Lung (tissue), 12 donors: ENCODE results near the gene RALBP1. TPM values are rescaled to one million over a fixed set of nuclear protein-coding genes. Genes with fewer than 3 reads are reported as not detected.

Experiments
- ATAC-seq: fragments of 200-7000 bp; cut with Tn5 transposase; one replicate; pipeline ENCODE4 v1.9.1; 2020; ENCODE audit warnings: moderate number of reproducible peaks; ENCODE audit not compliant: insufficient read depth, low FRiP score
- DNase-seq, 3 donors: peaks; one replicate each; pipeline ENCODE4 v3.0.0-alpha.2; 2013 to 2017
- H3K27ac ChIP-seq, 2 donors: one replicate each; pipeline ENCODE4 v1.5.1; 2013; ENCODE audit warnings: mild to moderate bottlenecking in 2 of 2, moderate library complexity in 2 of 2, control low read depth in 1 of 2, inconsistent platforms in 1 of 2, low read depth in 1 of 2, low read length in 1 of 2
- H3K27me3 ChIP-seq, 3 donors: one replicate each; pipeline ENCODE4 v1.5.1; 2013; ENCODE audit warnings: low read length in 2 of 3; ENCODE audit not compliant: control insufficient read depth in 3 of 3, insufficient read depth in 3 of 3
- H3K36me3 ChIP-seq, 4 donors: one replicate each; pipeline ENCODE4 v1.5.1; 2013; ENCODE audit warnings: low read length in 4 of 4, mild to moderate bottlenecking in 1 of 4, moderate library complexity in 1 of 4; ENCODE audit not compliant: control insufficient read depth in 4 of 4, insufficient read depth in 4 of 4
- H3K4me1 ChIP-seq, 5 donors: one replicate each; pipeline ENCODE4 v1.5.1; 2013; ENCODE audit warnings: low read length in 5 of 5, mild to moderate bottlenecking in 2 of 5, moderate library complexity in 1 of 5; ENCODE audit not compliant: control insufficient read depth in 5 of 5, insufficient read depth in 5 of 5
- H3K4me3 ChIP-seq: one replicate; pipeline ENCODE4 v1.5.1; 2013; ENCODE audit warnings: mild to moderate bottlenecking, control low read depth, moderate library complexity
- H3K9ac ChIP-seq, 2 donors: one replicate each; pipeline ENCODE4 v1.5.1; 2013; ENCODE audit warnings: low read length in 2 of 2, control low read depth in 1 of 2; ENCODE audit not compliant: insufficient read depth in 1 of 2
- H3K9me3 ChIP-seq, 4 donors: one replicate each; pipeline ENCODE4 v1.5.1; 2013; ENCODE audit warnings: low read length in 3 of 4, mild to moderate bottlenecking in 1 of 4, moderate library complexity in 1 of 4; ENCODE audit not compliant: control insufficient read depth in 4 of 4, insufficient read depth in 3 of 4
- WGBS, 2 donors: extraction: QIAGEN DNeasy Blood & Tissue Kit; methylation state at CpG; one replicate each; pipeline ENCODE4 v1.1.7; 2013; 5-methylcytosine and 5-hydroxymethylcytosine counted together
- polyA plus RNA-seq, 2 donors: library from polyadenylated mRNA; stranded (reverse); fragments of 200-250 nt; gene quantifications; one replicate each; pipeline ENCODE4 v1.2.1, GENCODE V29; 2013
- total RNA-seq, 2 donors: library from RNA; depleted of rRNA in 1 of 2; stranded (reverse); fragments of >200 nt in 1 of 2; gene quantifications; one replicate each; pipeline ENCODE4 v1.2.1, GENCODE V29; 2014 to 2021
- TF ChIP-seq, protein P1 (sequence below): IDR thresholded peaks from 2 replicates; pipeline ENCODE4 v1.5.1; 2012; ENCODE audit warnings: mild to moderate bottlenecking; ENCODE audit errors: control extremely low read depth, extremely low read depth
- donor health status: control.
- donor health status: control.
- donor health status: Bipolar disorder and iron deficiency.
- donor health status: healthy.
- donor health status: DM: yes; HTN: yes; CAD: no.

RALBP1 gene
- total and polyA plus RNA-seq, 4 donors: 19.8 to 58.2 (median 33.5) TPM

DNA sequence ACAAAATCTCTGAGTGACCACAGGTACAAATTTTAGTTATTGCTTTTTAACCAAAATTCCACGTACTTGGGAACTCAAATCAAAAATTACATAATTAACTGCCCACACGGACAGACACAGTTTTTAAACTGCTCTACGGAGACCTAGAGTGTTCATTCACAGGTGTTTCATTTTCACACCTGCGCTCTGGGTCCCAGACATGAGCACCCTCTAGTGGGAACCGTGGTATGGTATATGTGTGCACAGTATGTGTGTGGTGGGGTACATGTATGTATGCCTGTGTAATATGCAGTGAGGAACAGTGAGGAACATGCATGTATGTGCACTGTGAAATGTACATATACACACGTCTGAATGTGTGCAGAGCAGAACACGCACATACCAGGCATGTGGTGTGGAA lies 74.1 kb downstream of the RALBP1 start:
- Histone ChIP-seq H3K9me3 (peaks cover 0 to 6% (median 0%) of the 10 kb centered on the region in 4 donors), H3K4me1 (peaks cover 0 to 3% (median 0%) of the 10 kb centered on the region in 5 donors), H3K27ac (no peak overlapping the region), H3K4me3 (no peak overlapping the region), H3K27me3 (no peaks in the 10 kb centered on the region), H3K36me3 (peaks cover 42 to 45% (median 43%) of the 10 kb centered on the region in 4 donors), H3K9ac (no peak overlapping the region)
- TF ChIP-seq, protein P1, sequence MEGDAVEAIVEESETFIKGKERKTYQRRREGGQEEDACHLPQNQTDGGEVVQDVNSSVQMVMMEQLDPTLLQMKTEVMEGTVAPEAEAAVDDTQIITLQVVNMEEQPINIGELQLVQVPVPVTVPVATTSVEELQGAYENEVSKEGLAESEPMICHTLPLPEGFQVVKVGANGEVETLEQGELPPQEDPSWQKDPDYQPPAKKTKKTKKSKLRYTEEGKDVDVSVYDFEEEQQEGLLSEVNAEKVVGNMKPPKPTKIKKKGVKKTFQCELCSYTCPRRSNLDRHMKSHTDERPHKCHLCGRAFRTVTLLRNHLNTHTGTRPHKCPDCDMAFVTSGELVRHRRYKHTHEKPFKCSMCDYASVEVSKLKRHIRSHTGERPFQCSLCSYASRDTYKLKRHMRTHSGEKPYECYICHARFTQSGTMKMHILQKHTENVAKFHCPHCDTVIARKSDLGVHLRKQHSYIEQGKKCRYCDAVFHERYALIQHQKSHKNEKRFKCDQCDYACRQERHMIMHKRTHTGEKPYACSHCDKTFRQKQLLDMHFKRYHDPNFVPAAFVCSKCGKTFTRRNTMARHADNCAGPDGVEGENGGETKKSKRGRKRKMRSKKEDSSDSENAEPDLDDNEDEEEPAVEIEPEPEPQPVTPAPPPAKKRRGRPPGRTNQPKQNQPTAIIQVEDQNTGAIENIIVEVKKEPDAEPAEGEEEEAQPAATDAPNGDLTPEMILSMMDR: no peak
- 89 to 92% methylated on average over 7 of the region's 7 CpGs for WGBS, 2 donors
- ATAC-seq (no peak), DNase-seq (no peak)

- no peak for DNase-seq
- Histone ChIP-seq H3K4me1 (peaks cover 0 to 3% (median 0%) of the 10 kb centered on the region in 5 donors), H3K27me3 (no peaks in the 10 kb centered on the region), H3K27ac (no peak overlapping the region), H3K9me3 (peaks cover 0 to 6% (median 0%) of the 10 kb centered on the region in 4 donors), H3K36me3 (peaks cover 41 to 51% (median 47%) of the 10 kb centered on the region in 4 donors), H3K9ac (no peak overlapping the region), H3K4me3 (no peak overlapping the region)
- 76 to 92% methylated on average over 4 of the region's 4 CpGs for WGBS, 2 donors
- TF ChIP-seq, protein P1: no peak
- peak; percentile 35 for ATAC-seq
Observed at GRCh38 chr18:9550429-9550828, 75.1 kb downstream of the RALBP1 start.

- no peak overlapping the region for H3K27ac ChIP-seq
- no peak for ATAC-seq
- H3K4me3 ChIP-seq: no peak overlapping the region
- H3K4me1 ChIP-seq: peaks cover 0 to 3% (median 0%) of the 10 kb centered on the region in 5 donors
- H3K36me3 ChIP-seq: peaks cover 35 to 54% (median 48%) of the 10 kb centered on the region in 4 donors
- peaks cover 0 to 6% (median 0%) of the 10 kb centered on the region in 4 donors for H3K9me3 ChIP-seq
- H3K9ac ChIP-seq: no peak overlapping the region
- DNase-seq: no peak
- TF ChIP-seq, protein P1: no peak
- 94 to 96% methylated on average over 3 of the region's 3 CpGs for WGBS, 2 donors
- H3K27me3 ChIP-seq: no peaks in the 10 kb centered on the region
Observed at GRCh38 chr18:9552191-9552590, 76.9 kb downstream of the RALBP1 start.

GRCh38 chr18:9552616-9553015 lies 77.3 kb downstream of the RALBP1 start:
- WGBS, 2 donors: 93 to 94% methylated on average over 4 of the region's 4 CpGs
- TF ChIP-seq, protein P1: no peak
- Histone ChIP-seq H3K9ac (no peak overlapping the region), H3K9me3 (peaks cover 0 to 6% (median 0%) of the 10 kb centered on the region in 4 donors), H3K36me3 (peaks cover 32 to 54% (median 46%) of the 10 kb centered on the region in 4 donors), H3K27ac (no peak overlapping the region), H3K4me3 (no peak overlapping the region), H3K27me3 (no peaks in the 10 kb centered on the region), H3K4me1 (peaks cover 0 to 1% (median 0%) of the 10 kb centered on the region in 5 donors)
- ATAC-seq (no peak), DNase-seq (no peak)
